Activated B cell treated with CpG ODN at 0.5 μM for 24 hours (primary cell): ENCODE results near the gene ZNF805. TPM values are rescaled to one million over a fixed set of nuclear protein-coding genes. Genes with fewer than 3 reads are reported as not detected.

Experiments
- ATAC-seq: fragments of 200-7000 bp; cut with Tn5 transposase; one replicate; pipeline ENCODE4 v1.10.0; 2021; ENCODE audit warnings: low read depth, mild to moderate bottlenecking, moderate library complexity
- CTCF ChIA-PET: fragments of 350-600 bp; sonication (Branson Sonifier 250); formaldehyde crosslinking; loops from one replicate; lab custom pipeline; 2021; ENCODE audit warnings: antibody characterized with exemption; lab: Charles Lee
- POLR2A ChIA-PET: fragments of 350-600 bp; sonication (Branson Sonifier 250); formaldehyde crosslinking; loops from one replicate; lab custom pipeline; 2021; ENCODE audit warnings: antibody characterized with exemption; lab: Charles Lee
- DNase-seq: peaks from one replicate; pipeline ENCODE4 v3.0.0; 2022
- H3K27ac Mint-ChIP-seq: one replicate; pipeline ENCODE4 v1.8.0; 2020; ENCODE audit warnings: mixed read lengths
- H3K27me3 Mint-ChIP-seq: one replicate; pipeline ENCODE4 v1.8.0; 2021; ENCODE audit warnings: mixed read lengths
- H3K36me3 Mint-ChIP-seq: one replicate; pipeline ENCODE4 v1.8.0; 2021; ENCODE audit warnings: low read depth, mixed read lengths
- H3K4me1 Mint-ChIP-seq: one replicate; pipeline ENCODE4 v1.8.0; 2021; ENCODE audit warnings: mixed read lengths
- H3K4me3 Mint-ChIP-seq: one replicate; pipeline ENCODE4 v1.8.0; 2020; ENCODE audit warnings: mild to moderate bottlenecking, mixed read lengths
- H3K9me3 Mint-ChIP-seq: one replicate; pipeline ENCODE4 v1.8.0; 2020; ENCODE audit warnings: mixed read lengths
- intact Hi-C: fragments of 100-400 bp; cut with micrococcal nuclease; formaldehyde crosslinking; loops from one replicate; pipeline ENCODE4 v1.15.1; 2024
- total RNA-seq: library from RNA; stranded (reverse); gene quantifications from 2 replicates; pipeline ENCODE4 v1.2.3, GENCODE V29; 2022
- TF ChIP-seq, protein P1 (sequence below): fragments of 200-600 bp; IDR thresholded peaks from one replicate; pipeline ENCODE4 v1.8.0; 2022; ENCODE audit warnings: antibody characterized with exemption, mild to moderate bottlenecking

ZNF805 gene
- total RNA-seq, 1 donor from 2014 or later, result 25.9 TPM

DNA sequence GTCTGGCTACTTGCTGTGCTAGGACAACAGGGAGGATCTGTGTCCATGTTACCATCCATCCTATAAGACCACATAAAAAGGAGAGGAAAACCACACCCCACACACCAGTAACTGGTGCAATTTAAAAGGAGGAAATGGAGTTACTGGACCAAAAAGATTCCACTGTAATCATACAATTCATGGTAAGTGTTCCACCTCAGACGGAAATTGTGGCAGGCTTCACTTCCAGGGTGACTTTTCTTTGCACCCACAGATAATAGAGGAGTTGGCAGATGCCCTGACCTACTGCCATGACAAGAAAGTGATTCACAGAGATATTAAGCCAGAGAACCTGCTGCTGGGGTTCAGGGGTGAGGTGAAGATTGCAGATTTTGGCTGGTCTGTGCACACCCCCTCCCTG is 7.2 kb upstream of the ZNF805 start:
- ChIA-PET CTCF (no interaction called here), POLR2A (interaction anchor here (0.6 kb wide), 1 partner anchor 30 kb away, joined by 3 read pairs; no protein-coding TSS in a partner anchor)
- no peak overlapping the region for H3K4me3 Mint-ChIP-seq
- intact Hi-C loops, result no loop called here
- no peak overlapping the region for H3K27ac Mint-ChIP-seq
- no peak for ATAC-seq
- no peaks in the 10 kb centered on the region for H3K27me3 Mint-ChIP-seq
- no peaks in the 10 kb centered on the region for H3K36me3 Mint-ChIP-seq
- DNase-seq, result no peak
- TF ChIP-seq, protein P1, sequence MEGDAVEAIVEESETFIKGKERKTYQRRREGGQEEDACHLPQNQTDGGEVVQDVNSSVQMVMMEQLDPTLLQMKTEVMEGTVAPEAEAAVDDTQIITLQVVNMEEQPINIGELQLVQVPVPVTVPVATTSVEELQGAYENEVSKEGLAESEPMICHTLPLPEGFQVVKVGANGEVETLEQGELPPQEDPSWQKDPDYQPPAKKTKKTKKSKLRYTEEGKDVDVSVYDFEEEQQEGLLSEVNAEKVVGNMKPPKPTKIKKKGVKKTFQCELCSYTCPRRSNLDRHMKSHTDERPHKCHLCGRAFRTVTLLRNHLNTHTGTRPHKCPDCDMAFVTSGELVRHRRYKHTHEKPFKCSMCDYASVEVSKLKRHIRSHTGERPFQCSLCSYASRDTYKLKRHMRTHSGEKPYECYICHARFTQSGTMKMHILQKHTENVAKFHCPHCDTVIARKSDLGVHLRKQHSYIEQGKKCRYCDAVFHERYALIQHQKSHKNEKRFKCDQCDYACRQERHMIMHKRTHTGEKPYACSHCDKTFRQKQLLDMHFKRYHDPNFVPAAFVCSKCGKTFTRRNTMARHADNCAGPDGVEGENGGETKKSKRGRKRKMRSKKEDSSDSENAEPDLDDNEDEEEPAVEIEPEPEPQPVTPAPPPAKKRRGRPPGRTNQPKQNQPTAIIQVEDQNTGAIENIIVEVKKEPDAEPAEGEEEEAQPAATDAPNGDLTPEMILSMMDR, result no peak
- peaks cover 8% of the 10 kb centered on the region for H3K4me1 Mint-ChIP-seq
- H3K9me3 Mint-ChIP-seq, result no peaks in the 10 kb centered on the region

DNA sequence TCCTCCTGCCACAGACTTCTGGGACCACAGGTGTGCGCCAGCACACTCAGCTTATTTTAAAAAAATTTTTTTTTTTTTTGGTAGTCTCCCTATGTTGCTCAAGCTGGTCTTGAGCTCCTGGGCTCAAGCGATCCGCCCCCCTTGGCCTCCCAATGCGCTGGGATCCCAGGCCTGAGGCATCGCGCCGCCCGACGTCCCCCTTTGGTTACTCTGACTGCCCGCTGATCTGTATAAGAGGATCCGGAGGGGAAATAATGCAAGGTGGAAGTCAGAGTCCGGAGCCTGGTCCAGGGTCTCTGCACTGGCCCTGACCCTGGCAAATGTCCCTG is 486 bp upstream of the ZNF805 start:
- CTCF ChIA-PET, result no interaction called here

DNA sequence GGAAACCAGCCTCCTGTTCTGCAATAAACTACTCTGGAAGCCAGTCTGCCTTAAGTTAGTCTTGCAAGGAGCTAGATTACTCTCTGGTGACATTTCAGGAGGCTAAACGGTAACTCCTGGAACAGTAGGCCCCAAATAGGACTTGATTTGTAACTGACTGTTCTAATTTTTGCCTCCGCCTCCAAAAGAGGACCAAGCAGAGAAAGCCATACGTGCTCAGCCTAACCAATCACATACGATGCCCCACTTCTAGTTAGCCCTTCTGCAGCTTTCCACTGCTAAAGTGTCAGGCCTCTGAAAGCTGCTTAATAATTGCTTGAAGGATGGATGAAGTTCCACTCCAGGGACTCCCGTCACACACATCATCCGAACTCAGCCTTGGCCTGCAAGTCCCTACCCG is 744 bp downstream of the ZNF805 start:
- no peaks in the 10 kb centered on the region for H3K27me3 Mint-ChIP-seq
- peaks cover 41% of the 10 kb centered on the region for H3K36me3 Mint-ChIP-seq
- CTCF ChIA-PET, result no interaction called here
- intact Hi-C loops, result loop anchor here (2.0 to 10.0 kb wide), 3 partner anchors 174 to 942 kb away; partner anchors contain the start of genes ZNF17 and ZNF274
- no peaks in the 10 kb centered on the region for H3K9me3 Mint-ChIP-seq
- peak overlapping the region; percentile 95 for H3K4me3 Mint-ChIP-seq
- TF ChIP-seq, protein P1, result no peak
- POLR2A ChIA-PET, result interaction anchor here (0.8 to 2.2 kb wide), 6 partner anchors 25 to 122 kb away, joined by 3 to 23 read pairs (median 7); partner anchors contain the start of genes TRAPPC2B, ZNF460 and ZNF547
- H3K27ac Mint-ChIP-seq, result peak overlapping the region; percentile 93
- ATAC-seq, result no peak
- no peak for DNase-seq
- H3K4me1 Mint-ChIP-seq, result peaks cover 39% of the 10 kb centered on the region

More for the DNA sequence above, 486 bp upstream of the ZNF805 start:
- POLR2A ChIA-PET, result interaction anchor here (0.6 to 2.2 kb wide), 16 partner anchors 23 to 393 kb away, joined by 3 to 23 read pairs (median 7); partner anchors contain the start of genes ZNF211, ZNF264, ZNF304 and ZNF460
- intact Hi-C loops, result loop anchor here (1.0 to 10.0 kb wide), 9 partner anchors 40 to 943 kb away; partner anchors contain the start of genes TRAPPC2B, ZNF17, ZNF264 and ZNF274
- H3K4me1 Mint-ChIP-seq, result peaks cover 37% of the 10 kb centered on the region
- peak overlapping the region; percentile 95 for H3K4me3 Mint-ChIP-seq
- ATAC-seq (no peak), DNase-seq (no peak)
- H3K9me3 Mint-ChIP-seq, result no peaks in the 10 kb centered on the region
- H3K27me3 Mint-ChIP-seq, result no peaks in the 10 kb centered on the region
- peaks cover 29% of the 10 kb centered on the region for H3K36me3 Mint-ChIP-seq
- H3K27ac Mint-ChIP-seq, result peak overlapping the region; percentile 93
- TF ChIP-seq, protein P1, result no peak

DNA sequence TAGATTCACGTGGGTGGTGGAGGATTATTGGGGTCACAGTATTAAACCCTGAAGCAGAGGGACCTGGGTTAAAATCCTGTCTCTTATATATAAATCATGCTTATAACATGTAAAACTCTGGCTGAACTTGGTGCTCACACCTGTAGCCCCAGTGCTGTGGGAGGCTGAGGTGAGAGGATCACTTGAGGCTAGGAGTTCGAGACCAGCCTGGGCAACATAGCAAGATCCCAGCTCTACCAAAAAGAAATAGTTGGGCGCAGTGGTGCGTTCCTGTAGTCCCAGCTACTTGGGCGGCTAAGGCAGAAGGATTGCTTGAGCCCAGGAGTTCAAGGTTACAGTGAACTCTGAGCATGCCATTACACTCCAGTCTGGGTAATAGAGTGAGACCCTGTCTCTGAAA is 2.4 kb downstream of the ZNF805 start:
- ChIA-PET CTCF (no interaction called here), POLR2A (interaction anchor here (0.5 to 0.6 kb wide), 2 partner anchors 32 to 44 kb away, joined by 4 to 7 read pairs; no protein-coding TSS in a partner anchor)
- no peak for ATAC-seq
- Mint-ChIP-seq H3K4me1 (peaks cover 39% of the 10 kb centered on the region), H3K9me3 (no peaks in the 10 kb centered on the region), H3K4me3 (peak overlapping the region; percentile 32), H3K27me3 (no peaks in the 10 kb centered on the region), H3K36me3 (peaks cover 57% of the 10 kb centered on the region), H3K27ac (no peak overlapping the region)
- no peak for DNase-seq
- intact Hi-C loops, result loop anchor here (5.0 to 10.0 kb wide), 2 partner anchors 172 to 574 kb away; partner anchors contain the start of gene ZNF17
- TF ChIP-seq, protein P1, result no peak

DNA sequence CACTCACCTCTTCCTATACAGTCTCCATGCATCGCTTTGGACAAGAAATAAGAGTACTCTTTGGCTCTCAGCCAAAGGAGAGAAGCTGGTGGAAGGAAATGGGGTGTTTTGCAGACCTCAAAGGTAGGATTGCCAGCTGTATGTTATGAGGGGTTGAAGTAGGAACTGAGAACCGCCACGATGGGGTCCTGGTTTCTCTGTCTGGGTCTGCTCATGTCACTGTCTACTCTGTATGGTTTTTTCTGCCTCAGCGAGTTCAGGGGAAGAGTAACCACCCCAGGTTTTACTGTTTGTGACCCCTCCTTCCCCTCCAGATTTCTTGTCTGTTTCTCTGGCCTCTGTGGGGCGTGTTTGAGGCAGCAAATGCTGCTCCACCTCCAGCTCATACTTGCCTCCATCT is 4.1 kb downstream of the ZNF805 start:
- Mint-ChIP-seq H3K36me3 (peaks cover 70% of the 10 kb centered on the region), H3K4me3 (no peak overlapping the region), H3K4me1 (peaks cover 39% of the 10 kb centered on the region), H3K27me3 (no peaks in the 10 kb centered on the region), H3K9me3 (no peaks in the 10 kb centered on the region), H3K27ac (no peak overlapping the region)
- DNase-seq (no peak), ATAC-seq (no peak)
- intact Hi-C loops, result loop anchor here (5.0 to 10.0 kb wide), 2 partner anchors 170 to 573 kb away; partner anchors contain the start of gene ZNF17
- ChIA-PET POLR2A (no interaction called here), CTCF (no interaction called here)
- TF ChIP-seq, protein P1, result no peak
